SK-N-SH treated with all-trans-retinoic acid at 6 μM for 48 hours (cell line): ENCODE data around the gene HADHB.
A peak's percentile ranks its signal among the peaks of the same experiment; 100 is the strongest.
"Not testable (repeated sequence)": the region's sequence is repeated elsewhere in the genome, so short reads cannot be mapped to it uniquely, and the experiment has no call there.

Source experiments
- ATAC-seq: fragments of 200-7000 bp; cut with Tn5 transposase; 3 replicates; pipeline ENCODE4 v1.9.1; 2020; ENCODE audit warnings: mild to moderate bottlenecking, moderate library complexity
- ARNTL ChIP-seq: fragments of 450-650 bp; formaldehyde crosslinking; IDR thresholded peaks from 2 replicates; pipeline ENCODE4 v1.5.0; 2020; ENCODE audit warnings: low read depth, mild to moderate bottlenecking, moderate library complexity, borderline replicate concordance
- BACH2 ChIP-seq: fragments of 250-450 bp; sonication (Bioruptor Pico); IDR thresholded peaks from 2 replicates; pipeline ENCODE4 v1.9.0; 2021; ENCODE audit warnings: mild to moderate bottlenecking, borderline replicate concordance
- CSDC2 ChIP-seq: fragments of 250-450 bp; sonication (Bioruptor Pico); IDR thresholded peaks from 2 replicates; pipeline ENCODE4 v1.5.0; 2020; ENCODE audit warnings: mild to moderate bottlenecking, moderate library complexity
- ESRRG ChIP-seq: fragments of 250-450 bp; sonication (Bioruptor Pico); IDR thresholded peaks from 2 replicates; pipeline ENCODE4 v1.6.1; 2021; ENCODE audit warnings: mild to moderate bottlenecking
- ISL1 ChIP-seq: fragments of 250-450 bp; sonication (Bioruptor Pico); IDR thresholded peaks from 2 replicates; pipeline ENCODE4 v2.1.2; 2022; ENCODE audit warnings: mild to moderate bottlenecking, moderate library complexity
- OSR1 ChIP-seq: fragments of 250-450 bp; sonication (Bioruptor Pico); IDR thresholded peaks from 2 replicates; pipeline ENCODE4 v1.8.0; 2022; ENCODE audit warnings: moderate library complexity, mild to moderate bottlenecking, inconsistent platforms
- PATZ1 ChIP-seq: fragments of 250-450 bp; sonication (Bioruptor Pico); IDR thresholded peaks from 2 replicates; pipeline ENCODE4 v1.8.0; 2020; ENCODE audit warnings: mild to moderate bottlenecking, moderate library complexity, borderline replicate concordance
- POU6F1 ChIP-seq: fragments of 250-450 bp; sonication (Bioruptor Pico); IDR thresholded peaks from 2 replicates; pipeline ENCODE4 v1.8.0; 2021; ENCODE audit warnings: low read depth, mild to moderate bottlenecking, moderate library complexity, borderline replicate concordance
- PPARA ChIP-seq: fragments of 250-450 bp; sonication (Bioruptor Pico); IDR thresholded peaks from 2 replicates; pipeline ENCODE4 v1.5.0; 2020; ENCODE audit warnings: mild to moderate bottlenecking, borderline replicate concordance
- RARB ChIP-seq: fragments of 250-450 bp; sonication (Bioruptor Pico); IDR thresholded peaks from 2 replicates; pipeline ENCODE4 v1.8.0; 2021; ENCODE audit warnings: mild to moderate bottlenecking, moderate library complexity
- SNAI2 ChIP-seq: fragments of 250-450 bp; sonication (Bioruptor Pico); IDR thresholded peaks from 2 replicates; pipeline ENCODE4 v1.5.0; 2020; ENCODE audit warnings: mild to moderate bottlenecking, moderate library complexity
- TOX ChIP-seq: fragments of 250-450 bp; sonication (Bioruptor Pico); IDR thresholded peaks from 2 replicates; pipeline ENCODE4 v1.8.0; 2021; ENCODE audit warnings: mild to moderate bottlenecking, moderate library complexity, borderline replicate concordance
- TSHZ2 ChIP-seq: fragments of 250-450 bp; sonication (Bioruptor Pico); IDR thresholded peaks from 2 replicates; pipeline ENCODE4 v1.5.0; 2020; ENCODE audit warnings: mild to moderate bottlenecking, moderate library complexity
- ZFP3 ChIP-seq: fragments of 250-450 bp; sonication (Bioruptor Pico); IDR thresholded peaks from 2 replicates; pipeline ENCODE4 v1.5.0; 2020; ENCODE audit warnings: mild to moderate bottlenecking, moderate library complexity
- ZNF565 ChIP-seq: fragments of 450-650 bp; formaldehyde crosslinking; conservative IDR thresholded peaks from 2 replicates; pipeline ENCODE4 v1.5.0; 2020; ENCODE audit warnings: low read depth, mild to moderate bottlenecking, moderate library complexity
- ZNF70 ChIP-seq: fragments of 450-650 bp; formaldehyde crosslinking; IDR thresholded peaks from 2 replicates; pipeline ENCODE4 v1.5.0; 2020; ENCODE audit warnings: mild to moderate bottlenecking, moderate library complexity
- ZNF8 ChIP-seq: fragments of 450-650 bp; formaldehyde crosslinking; IDR thresholded peaks from 2 replicates; pipeline ENCODE4 v1.5.0; 2020; ENCODE audit warnings: mild to moderate bottlenecking, moderate library complexity

HADHB gene

GRCh38 chr2:26249625-26250024, 4.9 kb downstream of the HADHB start (continued):
- no peak for TF ChIP-seq TSHZ2 (CRISPR knock-in tag)
- TF ChIP-seq OSR1 (CRISPR knock-in tag), result no peak

GRCh38 chr2:26251893-26252292, 7.2 kb downstream of the HADHB start:
- peak; percentile 47; the same call in 2 of the 3 replicates for ATAC-seq
- TF ChIP-seq ZNF8 (CRISPR knock-in tag) (peak; percentile 54; the same call in 1 of the 2 replicates), ZNF565 (CRISPR knock-in tag) (no peak), BACH2 (no peak)

GRCh38 chr2:26255759-26256384, 11.1 kb downstream of the HADHB start:
- no peak for TF ChIP-seq BACH2
- TF ChIP-seq PPARA (CRISPR knock-in tag), result no peak
- no peak for TF ChIP-seq ZNF8 (CRISPR knock-in tag)
- TF ChIP-seq RARB (CRISPR knock-in tag), result no peak
- no peak for ATAC-seq

- not testable (repeated sequence) for ATAC-seq
These were observed 14.1 kb downstream of the HADHB start for GRCh38 chr2:26258836-26259235.

GRCh38 chr2:26268213-26268612, 23.5 kb downstream of the HADHB start:
- TF ChIP-seq ESRRG (CRISPR knock-in tag) (no peak), POU6F1 (CRISPR knock-in tag) (no peak), ARNTL (CRISPR knock-in tag) (no peak), SNAI2 (no peak), ZNF8 (CRISPR knock-in tag) (no peak), ISL1 (CRISPR knock-in tag) (no peak; the same call in 1 of the 2 replicates), ZFP3 (CRISPR knock-in tag) (no peak), CSDC2 (CRISPR knock-in tag) (no peak), TOX (CRISPR knock-in tag) (no peak), TSHZ2 (CRISPR knock-in tag) (no peak), PATZ1 (CRISPR knock-in tag) (no peak), BACH2 (no peak), PPARA (CRISPR knock-in tag) (no peak), ZNF70 (CRISPR knock-in tag) (no peak)
- TF ChIP-seq, all 23 proteins: peak for 0
- no peak for ATAC-seq

- not testable (repeated sequence) for ATAC-seq
These were observed 24.1 kb downstream of the HADHB start for GRCh38 chr2:26268670-26269385.
